Activated naive CD8-positive, alpha-beta T cell (primary cell): ENCODE data around the gene ANG.
"Not testable (repeated sequence)": the region's sequence is repeated elsewhere in the genome, so short reads cannot be mapped to it uniquely, and the experiment has no call there.

Source experiments
- H3K27ac Mint-ChIP-seq: one replicate; pipeline ENCODE4 v1.8.0; 2021; ENCODE audit warnings: mixed read lengths
- H3K27me3 Mint-ChIP-seq: one replicate; pipeline ENCODE4 v1.8.0; 2021; ENCODE audit warnings: mixed read lengths
- H3K36me3 Mint-ChIP-seq: one replicate; pipeline ENCODE4 v1.8.0; 2021; ENCODE audit warnings: mixed read lengths
- H3K4me1 Mint-ChIP-seq: one replicate; pipeline ENCODE4 v1.8.0; 2021; ENCODE audit warnings: low read depth, mixed read lengths
- H3K4me3 Mint-ChIP-seq: one replicate; pipeline ENCODE4 v1.8.0; 2021; ENCODE audit warnings: mild to moderate bottlenecking, mixed read lengths
- H3K9me3 Mint-ChIP-seq: one replicate; pipeline ENCODE4 v1.8.0; 2021; ENCODE audit warnings: low read depth, mixed read lengths

Gene ANG

DNA sequence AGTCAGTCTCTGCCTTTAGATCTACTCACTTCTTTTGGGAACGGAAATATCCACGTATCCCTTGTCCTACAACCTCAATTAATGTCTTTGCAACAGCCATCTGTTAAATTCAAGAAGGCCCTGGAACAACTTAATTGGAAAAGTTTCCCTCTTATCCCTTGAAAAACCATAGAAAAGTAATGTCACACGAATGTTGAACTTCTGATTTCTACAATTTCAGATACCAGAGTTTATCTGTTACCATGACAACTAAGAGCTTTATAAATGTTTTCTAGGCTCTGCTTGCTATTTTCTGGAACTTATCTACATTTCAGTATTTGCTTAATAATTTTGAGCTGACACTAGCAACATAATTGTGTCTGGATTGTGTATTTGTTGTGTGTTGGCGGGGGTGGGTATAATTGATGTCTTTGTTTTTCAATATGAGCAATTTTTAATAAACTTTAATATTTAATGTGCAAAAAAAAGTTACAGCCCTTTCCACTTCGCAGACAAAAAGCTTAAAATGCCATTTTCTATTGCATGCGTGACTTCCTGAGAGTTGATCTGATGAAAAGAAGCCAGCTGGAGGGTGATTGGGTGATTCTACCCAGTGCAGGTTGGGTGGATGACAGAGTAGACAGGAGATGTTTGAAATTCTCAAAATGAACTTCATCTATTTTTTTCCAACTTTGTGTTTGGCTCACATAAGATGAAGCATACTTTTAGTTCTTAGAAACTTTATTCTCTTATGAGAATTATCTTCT is 45.3 kb downstream of the ANG start:
- Mint-ChIP-seq H3K4me3 (no peak overlapping the region), H3K27me3 (peaks cover 5% of the 10 kb centered on the region), H3K4me1 (no peaks in the 10 kb centered on the region), H3K36me3 (no peaks in the 10 kb centered on the region), H3K27ac (no peak overlapping the region), H3K9me3 (no peaks in the 10 kb centered on the region)

DNA sequence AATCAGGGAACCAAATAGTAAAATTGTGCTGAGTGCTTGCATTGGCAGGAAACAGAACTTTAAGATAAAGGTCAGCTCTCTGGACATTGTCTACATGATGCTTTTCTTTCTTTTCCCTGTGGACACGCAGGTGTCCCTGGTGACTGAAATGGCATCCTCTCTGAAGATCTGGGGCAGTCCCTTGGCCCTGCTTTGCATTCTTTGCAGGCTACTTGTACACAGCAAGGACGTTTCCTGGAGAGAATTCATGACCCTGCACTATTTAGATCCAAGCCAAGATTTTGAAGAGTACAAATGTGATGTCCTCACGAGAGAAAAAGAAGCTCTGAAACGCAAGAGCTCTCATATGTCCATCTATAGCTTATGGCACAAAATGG is 45.9 kb downstream of the ANG start:
- Mint-ChIP-seq H3K9me3 (no peaks in the 10 kb centered on the region), H3K4me1 (no peaks in the 10 kb centered on the region), H3K36me3 (no peaks in the 10 kb centered on the region), H3K27me3 (peaks cover 5% of the 10 kb centered on the region), H3K27ac (no peak overlapping the region), H3K4me3 (no peak overlapping the region)

DNA sequence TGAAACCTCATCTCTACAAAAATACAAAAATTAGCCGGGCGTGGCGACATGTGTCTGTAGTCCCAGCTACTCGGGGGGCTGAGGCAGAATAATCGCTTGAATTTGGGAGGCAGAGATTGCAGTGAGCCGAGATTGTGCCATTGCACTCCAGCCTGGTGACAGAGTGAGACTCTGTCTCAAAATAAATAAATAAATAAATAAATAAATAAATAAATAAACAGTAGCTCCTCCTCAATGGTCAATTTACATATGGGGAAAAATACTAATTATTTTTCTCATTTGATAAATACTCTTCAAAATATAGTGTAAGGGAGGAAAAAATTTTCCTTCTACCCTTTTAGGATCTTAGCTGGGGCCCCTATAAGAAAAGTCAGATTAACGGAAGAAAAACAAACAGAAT is 49.7 kb downstream of the ANG start:
- not testable (repeated sequence) for H3K4me1 Mint-ChIP-seq, H3K36me3 Mint-ChIP-seq, H3K9me3 Mint-ChIP-seq, H3K4me3 Mint-ChIP-seq, H3K27ac Mint-ChIP-seq, H3K27me3 Mint-ChIP-seq

DNA sequence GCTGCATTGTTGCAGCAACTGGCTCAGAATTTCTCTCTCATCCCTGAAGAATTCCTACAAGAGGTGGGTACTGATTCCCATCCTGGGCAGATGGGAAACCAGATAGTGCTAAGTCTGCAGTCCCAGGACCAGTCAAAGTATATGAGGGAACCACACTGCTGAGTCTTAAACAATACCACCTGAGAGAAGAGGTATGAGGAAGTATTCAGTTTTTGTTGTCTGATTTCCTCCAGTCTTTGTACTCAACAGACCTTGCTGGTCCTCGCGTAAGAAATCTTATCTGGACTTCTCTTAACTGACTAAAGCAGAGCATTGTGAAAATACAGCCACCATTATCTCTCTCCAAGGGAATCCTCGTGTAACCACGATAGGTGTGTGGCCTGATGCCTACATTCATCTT is 53.6 kb downstream of the ANG start:
- Mint-ChIP-seq H3K9me3 (no peaks in the 10 kb centered on the region), H3K27me3 (peaks cover 6% of the 10 kb centered on the region), H3K4me1 (no peaks in the 10 kb centered on the region), H3K27ac (no peak overlapping the region), H3K36me3 (no peaks in the 10 kb centered on the region), H3K4me3 (no peak overlapping the region)

DNA sequence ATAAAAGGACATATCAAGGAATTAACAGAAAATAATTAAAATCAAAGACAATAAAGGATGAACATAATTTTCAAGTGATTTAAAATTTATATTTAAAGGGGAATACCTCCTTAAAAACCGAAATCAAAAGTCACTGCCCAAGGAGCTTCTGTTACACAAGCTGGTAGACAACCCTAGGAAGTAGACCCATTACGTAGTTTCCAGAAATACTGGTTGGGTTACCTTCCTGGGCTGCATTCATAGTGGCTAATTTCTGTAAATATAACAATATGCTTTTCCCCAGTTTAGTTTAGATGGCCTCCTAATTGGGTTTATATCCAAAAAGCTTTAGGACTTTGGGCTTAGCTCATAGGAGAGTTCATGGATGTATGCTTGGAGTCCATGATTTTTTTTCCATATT is 55.0 kb downstream of the ANG start:
- no peak overlapping the region for H3K4me3 Mint-ChIP-seq
- no peak overlapping the region for H3K27ac Mint-ChIP-seq

More for the DNA sequence above, 55.0 kb downstream of the ANG start:
- H3K36me3 Mint-ChIP-seq, result no peaks in the 10 kb centered on the region
- H3K27me3 Mint-ChIP-seq, result peaks cover 5% of the 10 kb centered on the region
- H3K9me3 Mint-ChIP-seq, result no peaks in the 10 kb centered on the region
- no peaks in the 10 kb centered on the region for H3K4me1 Mint-ChIP-seq
